ENCODE data around the gene TMEM253. TPM values are rescaled to one million over a fixed set of nuclear protein-coding genes. Genes with fewer than 3 reads are reported as not detected.

The TMEM253 gene
- total RNA-seq, 1 donor from 2014 or later: not detected

GRCh38 chr14:21089877-21090193, 11.0 kb upstream of the TMEM253 start:
- intact Hi-C loops (cut with micrococcal nuclease): no loop called here
- H3K36me3 Mint-ChIP-seq (ENCODE audit: low read depth): peaks cover 2% of the 10 kb centered on the region
- peaks cover 2% of the 10 kb centered on the region for H3K27me3 Mint-ChIP-seq (ENCODE audit: insufficient read depth)
- H3K27ac Mint-ChIP-seq: no peak overlapping the region
- H3K4me1 Mint-ChIP-seq (ENCODE audit: low read depth): peaks cover 31% of the 10 kb centered on the region
- H3K9me3 Mint-ChIP-seq: no peaks in the 10 kb centered on the region
- DNase-seq (ENCODE audit: low spot score): no peak
- no peak overlapping the region for H3K4me3 Mint-ChIP-seq

- Mint-ChIP-seq H3K27me3 (ENCODE audit: insufficient read depth) (peaks cover 2% of the 10 kb centered on the region), H3K36me3 (ENCODE audit: low read depth) (peaks cover 2% of the 10 kb centered on the region), H3K9me3 (no peaks in the 10 kb centered on the region), H3K4me3 (no peak overlapping the region), H3K4me1 (ENCODE audit: low read depth) (peaks cover 31% of the 10 kb centered on the region), H3K27ac (no peak overlapping the region)
- DNase-seq (ENCODE audit: low spot score): no peak
- intact Hi-C loops (cut with micrococcal nuclease): no loop called here
These were observed 10.5 kb upstream of the TMEM253 start for GRCh38 chr14:21090194-21090939.

GRCh38 chr14:21090940-21091663, 9.8 kb upstream of the TMEM253 start:
- H3K27ac Mint-ChIP-seq: no peak overlapping the region
- H3K27me3 Mint-ChIP-seq (ENCODE audit: insufficient read depth): peaks cover 2% of the 10 kb centered on the region
- peaks cover 31% of the 10 kb centered on the region for H3K4me1 Mint-ChIP-seq (ENCODE audit: low read depth)
- H3K4me3 Mint-ChIP-seq: no peak overlapping the region
- peaks cover 2% of the 10 kb centered on the region for H3K36me3 Mint-ChIP-seq (ENCODE audit: low read depth)
- DNase-seq (ENCODE audit: low spot score): no peak
- intact Hi-C loops (cut with micrococcal nuclease): no loop called here
- no peaks in the 10 kb centered on the region for H3K9me3 Mint-ChIP-seq

GRCh38 chr14:21091821-21092272, 9.0 kb upstream of the TMEM253 start:
- no peaks in the 10 kb centered on the region for H3K9me3 Mint-ChIP-seq
- no peak overlapping the region for H3K4me3 Mint-ChIP-seq
- peaks cover 25% of the 10 kb centered on the region for H3K4me1 Mint-ChIP-seq (ENCODE audit: low read depth)
- intact Hi-C loops (cut with micrococcal nuclease): loop anchor here (1.0 kb wide), 3 partner anchors 12 to 78 kb away; no protein-coding TSS in a partner anchor
- peaks cover 3% of the 10 kb centered on the region for H3K27me3 Mint-ChIP-seq (ENCODE audit: insufficient read depth)
- DNase-seq (ENCODE audit: low spot score): no peak
- H3K27ac Mint-ChIP-seq: no peak overlapping the region
- H3K36me3 Mint-ChIP-seq (ENCODE audit: low read depth): peaks cover 2% of the 10 kb centered on the region

GRCh38 chr14:21092273-21093011, 8.4 kb upstream of the TMEM253 start:
- Mint-ChIP-seq H3K27me3 (ENCODE audit: insufficient read depth) (peaks cover 8% of the 10 kb centered on the region), H3K9me3 (no peaks in the 10 kb centered on the region), H3K36me3 (ENCODE audit: low read depth) (peaks cover 2% of the 10 kb centered on the region), H3K4me1 (ENCODE audit: low read depth) (peaks cover 23% of the 10 kb centered on the region), H3K27ac (no peak overlapping the region), H3K4me3 (no peak overlapping the region)
- peak; percentile 87 for DNase-seq (ENCODE audit: low spot score)
- intact Hi-C loops (cut with micrococcal nuclease): loop anchor here (1.0 kb wide), 3 partner anchors 12 to 78 kb away; no protein-coding TSS in a partner anchor

- Mint-ChIP-seq H3K4me1 (ENCODE audit: low read depth) (peaks cover 17% of the 10 kb centered on the region), H3K4me3 (no peak overlapping the region), H3K36me3 (ENCODE audit: low read depth) (peaks cover 2% of the 10 kb centered on the region), H3K27ac (no peak overlapping the region), H3K27me3 (ENCODE audit: insufficient read depth) (peaks cover 9% of the 10 kb centered on the region), H3K9me3 (no peaks in the 10 kb centered on the region)
- intact Hi-C loops (cut with micrococcal nuclease): no loop called here
- DNase-seq (ENCODE audit: low spot score): no peak
These were observed 7.8 kb upstream of the TMEM253 start for GRCh38 chr14:21093018-21093417.

- H3K36me3 Mint-ChIP-seq (ENCODE audit: low read depth): peaks cover 2% of the 10 kb centered on the region
- no peak for DNase-seq (ENCODE audit: low spot score)
- no peak overlapping the region for H3K27ac Mint-ChIP-seq
- peaks cover 16% of the 10 kb centered on the region for H3K4me1 Mint-ChIP-seq (ENCODE audit: low read depth)
- peaks cover 15% of the 10 kb centered on the region for H3K27me3 Mint-ChIP-seq (ENCODE audit: insufficient read depth)
- intact Hi-C loops (cut with micrococcal nuclease): no loop called here
- no peak overlapping the region for H3K4me3 Mint-ChIP-seq
- no peaks in the 10 kb centered on the region for H3K9me3 Mint-ChIP-seq
These were observed 6.8 kb upstream of the TMEM253 start for GRCh38 chr14:21093769-21094681.

GRCh38 chr14:21095430-21096205, 5.2 kb upstream of the TMEM253 start:
- H3K4me1 Mint-ChIP-seq (ENCODE audit: low read depth): peaks cover 27% of the 10 kb centered on the region
- intact Hi-C loops (cut with micrococcal nuclease): no loop called here
- no peaks in the 10 kb centered on the region for H3K9me3 Mint-ChIP-seq
- DNase-seq (ENCODE audit: low spot score): no peak
- peaks cover 2% of the 10 kb centered on the region for H3K36me3 Mint-ChIP-seq (ENCODE audit: low read depth)
- no peak overlapping the region for H3K27ac Mint-ChIP-seq
- H3K4me3 Mint-ChIP-seq: peak overlapping the region; percentile 58
- peaks cover 19% of the 10 kb centered on the region for H3K27me3 Mint-ChIP-seq (ENCODE audit: insufficient read depth)

GRCh38 chr14:21096438-21096837, 4.4 kb upstream of the TMEM253 start:
- Mint-ChIP-seq H3K4me3 (peak overlapping the region; percentile 85), H3K9me3 (no peaks in the 10 kb centered on the region), H3K27me3 (ENCODE audit: insufficient read depth) (peaks cover 19% of the 10 kb centered on the region), H3K4me1 (ENCODE audit: low read depth) (peaks cover 34% of the 10 kb centered on the region), H3K27ac (no peak overlapping the region), H3K36me3 (ENCODE audit: low read depth) (peaks cover 2% of the 10 kb centered on the region)
- intact Hi-C loops (cut with micrococcal nuclease): no loop called here
- DNase-seq (ENCODE audit: low spot score): no peak

GRCh38 chr14:21096978-21097635, 3.8 kb upstream of the TMEM253 start:
- Mint-ChIP-seq H3K4me3 (peak overlapping the region; percentile 85), H3K9me3 (no peaks in the 10 kb centered on the region), H3K27me3 (ENCODE audit: insufficient read depth) (peaks cover 19% of the 10 kb centered on the region), H3K36me3 (ENCODE audit: low read depth) (peaks cover 2% of the 10 kb centered on the region), H3K4me1 (ENCODE audit: low read depth) (peaks cover 40% of the 10 kb centered on the region), H3K27ac (peak overlapping the region; percentile 63)
- no peak for DNase-seq (ENCODE audit: low spot score)
- intact Hi-C loops (cut with micrococcal nuclease): no loop called here

- H3K36me3 Mint-ChIP-seq (ENCODE audit: low read depth): no peaks in the 10 kb centered on the region
- intact Hi-C loops (cut with micrococcal nuclease): no loop called here
- no peaks in the 10 kb centered on the region for H3K9me3 Mint-ChIP-seq
- peaks cover 19% of the 10 kb centered on the region for H3K27me3 Mint-ChIP-seq (ENCODE audit: insufficient read depth)
- H3K4me1 Mint-ChIP-seq (ENCODE audit: low read depth): peaks cover 42% of the 10 kb centered on the region
- H3K4me3 Mint-ChIP-seq: peak overlapping the region; percentile 85
- DNase-seq (ENCODE audit: low spot score): no peak
- peak overlapping the region; percentile 63 for H3K27ac Mint-ChIP-seq
These were observed 3.2 kb upstream of the TMEM253 start for GRCh38 chr14:21097636-21098075.
